Lung (tissue), 12 donors: ENCODE results near the gene SLC22A4. TPM values are rescaled to one million over a fixed set of nuclear protein-coding genes. Genes with fewer than 3 reads are reported as not detected.
A peak's percentile ranks its signal among the peaks of the same experiment; 100 is the strongest.

Source experiments
- ATAC-seq: fragments of 200-7000 bp; cut with Tn5 transposase; one replicate; pipeline ENCODE4 v1.9.1; 2020; ENCODE audit warnings: moderate number of reproducible peaks; ENCODE audit not compliant: insufficient read depth, low FRiP score
- DNase-seq, 3 donors: peaks; one replicate each; pipeline ENCODE4 v3.0.0-alpha.2; 2013 to 2017
- H3K27ac ChIP-seq, 2 donors: one replicate each; pipeline ENCODE4 v1.5.1; 2013; ENCODE audit warnings: mild to moderate bottlenecking in 2 of 2, moderate library complexity in 2 of 2, control low read depth in 1 of 2, inconsistent platforms in 1 of 2, low read depth in 1 of 2, low read length in 1 of 2
- H3K27me3 ChIP-seq, 3 donors: one replicate each; pipeline ENCODE4 v1.5.1; 2013; ENCODE audit warnings: low read length in 2 of 3; ENCODE audit not compliant: control insufficient read depth in 3 of 3, insufficient read depth in 3 of 3
- H3K36me3 ChIP-seq, 4 donors: one replicate each; pipeline ENCODE4 v1.5.1; 2013; ENCODE audit warnings: low read length in 4 of 4, mild to moderate bottlenecking in 1 of 4, moderate library complexity in 1 of 4; ENCODE audit not compliant: control insufficient read depth in 4 of 4, insufficient read depth in 4 of 4
- H3K4me1 ChIP-seq, 5 donors: one replicate each; pipeline ENCODE4 v1.5.1; 2013; ENCODE audit warnings: low read length in 5 of 5, mild to moderate bottlenecking in 2 of 5, moderate library complexity in 1 of 5; ENCODE audit not compliant: control insufficient read depth in 5 of 5, insufficient read depth in 5 of 5
- H3K4me3 ChIP-seq: one replicate; pipeline ENCODE4 v1.5.1; 2013; ENCODE audit warnings: mild to moderate bottlenecking, control low read depth, moderate library complexity
- H3K9ac ChIP-seq, 2 donors: one replicate each; pipeline ENCODE4 v1.5.1; 2013; ENCODE audit warnings: low read length in 2 of 2, control low read depth in 1 of 2; ENCODE audit not compliant: insufficient read depth in 1 of 2
- H3K9me3 ChIP-seq, 4 donors: one replicate each; pipeline ENCODE4 v1.5.1; 2013; ENCODE audit warnings: low read length in 3 of 4, mild to moderate bottlenecking in 1 of 4, moderate library complexity in 1 of 4; ENCODE audit not compliant: control insufficient read depth in 4 of 4, insufficient read depth in 3 of 4
- CTCF ChIP-seq: IDR thresholded peaks from 2 replicates; pipeline ENCODE4 v1.5.1; 2012; ENCODE audit warnings: mild to moderate bottlenecking; ENCODE audit errors: control extremely low read depth, extremely low read depth
- WGBS, 2 donors: extraction: QIAGEN DNeasy Blood & Tissue Kit; methylation state at CpG; one replicate each; pipeline ENCODE4 v1.1.7; 2013; 5-methylcytosine and 5-hydroxymethylcytosine counted together
- polyA plus RNA-seq, 2 donors: library from polyadenylated mRNA; stranded (reverse); fragments of 200-250 nt; gene quantifications; one replicate each; pipeline ENCODE4 v1.2.1, GENCODE V29; 2013
- total RNA-seq, 2 donors: library from RNA; depleted of rRNA in 1 of 2; stranded (reverse); fragments of >200 nt in 1 of 2; gene quantifications; one replicate each; pipeline ENCODE4 v1.2.1, GENCODE V29; 2014 to 2021
- donor health status: control.
- donor health status: control.
- donor health status: Bipolar disorder and iron deficiency.
- donor health status: healthy.
- donor health status: DM: yes; HTN: yes; CAD: no.

SLC22A4 gene
- total and polyA plus RNA-seq, 4 donors, result 3.6 to 18.1 (median 13.3) TPM

- Histone ChIP-seq H3K9ac (peak overlapping the region in 1 of 2 donors; percentile 53), H3K4me3 (no peak overlapping the region), H3K36me3 (peaks cover 3 to 9% (median 6%) of the 10 kb centered on the region in 4 donors), H3K4me1 (peaks cover 6 to 23% (median 15%) of the 10 kb centered on the region in 5 donors), H3K27me3 (no peaks in the 10 kb centered on the region), H3K9me3 (no peaks in the 10 kb centered on the region), H3K27ac (peak overlapping the region in 1 of 2 donors; percentile 79)
- TF ChIP-seq CTCF, result peak; percentile 86
- 29 to 45% methylated on average over 10 of the region's 10 CpGs for WGBS, 2 donors
- ATAC-seq (peak; percentile 66), DNase-seq (peak; percentile 66 to 75 (median 73))
These were observed 92.6 kb downstream of the SLC22A4 start for GRCh38 chr5:132386644-132387286.

- ATAC-seq, result peak; percentile 87
- DNase-seq, result peak; percentile 49 to 77 (median 57)
- TF ChIP-seq CTCF, result no peak
- peak overlapping the region; percentile 56 to 98 for H3K27ac ChIP-seq
- 13% methylated on average over 4 of the region's 4 CpGs for WGBS, 2 donors
- no peak overlapping the region for H3K9ac ChIP-seq
- no peak overlapping the region for H3K4me3 ChIP-seq
- peaks cover 8 to 9% (median 9%) of the 10 kb centered on the region in 4 donors for H3K36me3 ChIP-seq
- no peaks in the 10 kb centered on the region for H3K9me3 ChIP-seq
- peaks cover 6 to 23% (median 15%) of the 10 kb centered on the region in 5 donors for H3K4me1 ChIP-seq
- H3K27me3 ChIP-seq, result no peaks in the 10 kb centered on the region
These were observed 93.5 kb downstream of the SLC22A4 start for GRCh38 chr5:132387640-132388117.

- DNase-seq (peak in 2 of 3 donors; percentile 57 to 79), ATAC-seq (peak; percentile 2)
- Histone ChIP-seq H3K27me3 (no peaks in the 10 kb centered on the region), H3K4me1 (peaks cover 6 to 23% (median 15%) of the 10 kb centered on the region in 5 donors), H3K9me3 (no peaks in the 10 kb centered on the region), H3K36me3 (peaks cover 7 to 12% (median 9%) of the 10 kb centered on the region in 4 donors), H3K9ac (peak overlapping the region in 1 of 2 donors; percentile 57), H3K27ac (peak overlapping the region; percentile 56 to 98), H3K4me3 (no peak overlapping the region)
- no peak for TF ChIP-seq CTCF
- WGBS, 2 donors, result 32 to 64% methylated on average over 8 of the region's 8 CpGs
These were observed 94.3 kb downstream of the SLC22A4 start for GRCh38 chr5:132388244-132389050.
